ENCODE results near the gene RABEP1. TPM values are rescaled to one million over a fixed set of nuclear protein-coding genes. Genes with fewer than 3 reads are reported as not detected.

RABEP1 gene
- total and polyA plus RNA-seq, 9 of the 15 experiments (the other 6 are each of a cell fraction or from before 2014, with no cell fraction given) = 8.2 to 38.9 (median 30.3) TPM

DNA sequence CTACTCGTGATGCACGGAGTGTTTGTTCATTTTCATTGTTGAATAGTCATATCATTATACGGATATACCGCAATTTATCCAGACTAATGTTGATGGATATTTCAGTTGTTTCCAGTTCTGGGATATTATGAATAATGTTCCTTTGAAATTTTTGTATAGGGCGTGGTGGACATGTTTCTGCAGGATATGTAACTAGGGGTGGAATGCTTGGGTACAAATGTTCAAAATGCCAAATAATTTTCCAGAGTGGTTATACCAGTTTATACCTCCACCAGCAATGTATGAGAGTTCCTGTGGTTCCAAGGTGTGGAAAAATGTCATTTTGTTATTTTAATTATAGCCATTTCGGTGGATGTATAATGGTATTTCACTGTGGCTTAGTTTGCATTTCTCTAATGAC, 83.7 kb downstream of the RABEP1 start:
- Histone ChIP-seq H4K20me1 (replicated peaks; ENCODE audit: control insufficient read depth, insufficient read depth, low read length) (no peaks in the 10 kb centered on the region), H3K9me1 (ENCODE audit: control insufficient read depth, insufficient read depth, low read length) (no peaks in the 10 kb centered on the region), H3K79me2 (ENCODE audit: control insufficient read depth, insufficient read depth, low read length) (no peaks in the 10 kb centered on the region), H3K27ac (ENCODE audit: extremely low read depth, low read depth, low read length) (no peak overlapping the region), H3K4me1 (replicated peaks in 1 of 2; ENCODE audit: control insufficient read depth in 2 of 2, insufficient read depth in 2 of 2, low read length in 2 of 2) (no peaks in the 10 kb centered on the region), H3K9ac (ENCODE audit: insufficient read depth in 1 of 2, low read depth in 2 of 2, low read length in 2 of 2) (no peak overlapping the region), H3K4me2 (ENCODE audit: insufficient read depth, low read length) (no peak overlapping the region), H3K9me3 (replicated peaks; ENCODE audit: control insufficient read depth, insufficient read depth, low read depth, low read length) (no peaks in the 10 kb centered on the region), H3K27me3 (ENCODE audit: control insufficient read depth in 2 of 2, insufficient read depth in 2 of 2, low read length in 2 of 2) (no peaks in the 10 kb centered on the region), H3K36me3 (ENCODE audit: control insufficient read depth, insufficient read depth, low read length) (peaks cover 60% of the 10 kb centered on the region; the same call in 2 of the 3 replicates), H2AFZ (ENCODE audit: low read depth, low read length) (no peak overlapping the region), H3K4me3 (no peak overlapping the region)
- FAIRE-seq = no peak
- TF ChIP-seq MTA2 (IDR thresholded peaks at IDR 0.05; ENCODE audit: low read depth) = no peak
- TF ChIP-seq, protein P1, sequence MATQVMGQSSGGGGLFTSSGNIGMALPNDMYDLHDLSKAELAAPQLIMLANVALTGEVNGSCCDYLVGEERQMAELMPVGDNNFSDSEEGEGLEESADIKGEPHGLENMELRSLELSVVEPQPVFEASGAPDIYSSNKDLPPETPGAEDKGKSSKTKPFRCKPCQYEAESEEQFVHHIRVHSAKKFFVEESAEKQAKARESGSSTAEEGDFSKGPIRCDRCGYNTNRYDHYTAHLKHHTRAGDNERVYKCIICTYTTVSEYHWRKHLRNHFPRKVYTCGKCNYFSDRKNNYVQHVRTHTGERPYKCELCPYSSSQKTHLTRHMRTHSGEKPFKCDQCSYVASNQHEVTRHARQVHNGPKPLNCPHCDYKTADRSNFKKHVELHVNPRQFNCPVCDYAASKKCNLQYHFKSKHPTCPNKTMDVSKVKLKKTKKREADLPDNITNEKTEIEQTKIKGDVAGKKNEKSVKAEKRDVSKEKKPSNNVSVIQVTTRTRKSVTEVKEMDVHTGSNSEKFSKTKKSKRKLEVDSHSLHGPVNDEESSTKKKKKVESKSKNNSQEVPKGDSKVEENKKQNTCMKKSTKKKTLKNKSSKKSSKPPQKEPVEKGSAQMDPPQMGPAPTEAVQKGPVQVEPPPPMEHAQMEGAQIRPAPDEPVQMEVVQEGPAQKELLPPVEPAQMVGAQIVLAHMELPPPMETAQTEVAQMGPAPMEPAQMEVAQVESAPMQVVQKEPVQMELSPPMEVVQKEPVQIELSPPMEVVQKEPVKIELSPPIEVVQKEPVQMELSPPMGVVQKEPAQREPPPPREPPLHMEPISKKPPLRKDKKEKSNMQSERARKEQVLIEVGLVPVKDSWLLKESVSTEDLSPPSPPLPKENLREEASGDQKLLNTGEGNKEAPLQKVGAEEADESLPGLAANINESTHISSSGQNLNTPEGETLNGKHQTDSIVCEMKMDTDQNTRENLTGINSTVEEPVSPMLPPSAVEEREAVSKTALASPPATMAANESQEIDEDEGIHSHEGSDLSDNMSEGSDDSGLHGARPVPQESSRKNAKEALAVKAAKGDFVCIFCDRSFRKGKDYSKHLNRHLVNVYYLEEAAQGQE (IDR thresholded peaks at IDR 0.05; ENCODE audit: borderline replicate concordance) = no peak
- TF ChIP-seq, protein P1 (CRISPR knock-in tag; IDR thresholded peaks at IDR 0.05; ENCODE audit: low read depth) = no peak
- TF ChIP-seq, protein P2, sequence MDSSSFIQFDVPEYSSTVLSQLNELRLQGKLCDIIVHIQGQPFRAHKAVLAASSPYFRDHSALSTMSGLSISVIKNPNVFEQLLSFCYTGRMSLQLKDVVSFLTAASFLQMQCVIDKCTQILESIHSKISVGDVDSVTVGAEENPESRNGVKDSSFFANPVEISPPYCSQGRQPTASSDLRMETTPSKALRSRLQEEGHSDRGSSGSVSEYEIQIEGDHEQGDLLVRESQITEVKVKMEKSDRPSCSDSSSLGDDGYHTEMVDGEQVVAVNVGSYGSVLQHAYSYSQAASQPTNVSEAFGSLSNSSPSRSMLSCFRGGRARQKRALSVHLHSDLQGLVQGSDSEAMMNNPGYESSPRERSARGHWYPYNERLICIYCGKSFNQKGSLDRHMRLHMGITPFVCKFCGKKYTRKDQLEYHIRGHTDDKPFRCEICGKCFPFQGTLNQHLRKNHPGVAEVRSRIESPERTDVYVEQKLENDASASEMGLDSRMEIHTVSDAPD (CRISPR knock-in tag; IDR thresholded peaks at IDR 0.05) = no peak
- no peak for TF ChIP-seq ZNF23 (CRISPR knock-in tag; IDR thresholded peaks at IDR 0.05)
- TF ChIP-seq, protein P3, sequence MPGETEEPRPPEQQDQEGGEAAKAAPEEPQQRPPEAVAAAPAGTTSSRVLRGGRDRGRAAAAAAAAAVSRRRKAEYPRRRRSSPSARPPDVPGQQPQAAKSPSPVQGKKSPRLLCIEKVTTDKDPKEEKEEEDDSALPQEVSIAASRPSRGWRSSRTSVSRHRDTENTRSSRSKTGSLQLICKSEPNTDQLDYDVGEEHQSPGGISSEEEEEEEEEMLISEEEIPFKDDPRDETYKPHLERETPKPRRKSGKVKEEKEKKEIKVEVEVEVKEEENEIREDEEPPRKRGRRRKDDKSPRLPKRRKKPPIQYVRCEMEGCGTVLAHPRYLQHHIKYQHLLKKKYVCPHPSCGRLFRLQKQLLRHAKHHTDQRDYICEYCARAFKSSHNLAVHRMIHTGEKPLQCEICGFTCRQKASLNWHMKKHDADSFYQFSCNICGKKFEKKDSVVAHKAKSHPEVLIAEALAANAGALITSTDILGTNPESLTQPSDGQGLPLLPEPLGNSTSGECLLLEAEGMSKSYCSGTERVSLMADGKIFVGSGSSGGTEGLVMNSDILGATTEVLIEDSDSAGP (CRISPR knock-in tag; IDR thresholded peaks at IDR 0.05) = no peak
- no peak for TF ChIP-seq PML (IDR thresholded peaks at IDR 0.05; ENCODE audit: low read length)
- no peak for TF ChIP-seq KLF10 (CRISPR knock-in tag; IDR thresholded peaks at IDR 0.05)
- CTCF ChIA-PET (ENCODE audit: low intra/inter-chr PET ratio) = no interaction called here
- WGBS (ENCODE audit: insufficient coverage, low coverage, missing lambda C conversion rate) = 89% methylated on average over 6 of the region's 6 CpGs
- BruUV-seq (replicated peaks) = no TSS peak
- ATAC-seq = no peak
- POLR2A ChIA-PET = no interaction called here
- intact Hi-C loops (cut with micrococcal nuclease) = no loop called here
- in situ Hi-C loops (cut with MboI) = no loop called here
- no peak for DNase-seq (ENCODE audit: extremely low read depth in 1 of 4, low spot score in 3 of 4)

Measured in K562 (cell line).